ENCODE measurements around the gene PLXNB2.
"Not testable (repeated sequence)": the region's sequence is repeated elsewhere in the genome, so short reads cannot be mapped to it uniquely, and the experiment has no call there.

The PLXNB2 gene

DNA sequence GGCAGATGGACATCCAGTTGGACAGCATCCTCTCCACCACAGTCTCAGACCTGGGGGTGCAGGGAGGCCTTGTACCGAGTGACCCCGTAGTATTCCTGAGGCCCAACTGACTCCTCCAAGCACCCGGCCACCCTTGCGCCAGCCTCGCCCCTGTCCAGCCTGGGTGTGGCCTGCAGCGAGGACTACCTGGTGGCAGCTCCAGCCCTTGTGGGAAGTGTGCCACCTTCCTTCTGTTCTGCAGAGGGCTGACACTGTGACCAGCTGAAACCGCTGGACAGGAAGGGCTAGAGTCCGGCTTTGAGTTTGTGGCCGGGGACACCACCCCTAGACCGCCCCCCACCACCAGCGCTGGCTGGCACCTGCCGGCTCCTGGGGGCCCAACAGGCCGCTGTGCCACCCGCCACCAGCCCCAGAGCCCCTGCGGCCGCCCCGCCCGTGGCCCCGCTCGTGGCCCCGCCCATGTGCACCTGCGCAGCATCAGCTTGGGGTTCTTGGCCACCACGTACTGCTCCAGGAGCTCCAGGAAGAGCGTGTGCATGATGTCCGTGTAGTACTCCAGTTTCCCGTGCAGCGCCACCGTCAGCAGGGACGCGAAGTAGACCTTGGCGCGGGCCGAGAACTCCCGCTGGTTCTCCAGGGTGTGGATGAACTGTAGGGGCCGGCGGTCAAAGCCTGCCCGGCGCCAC is 27.3 kb downstream of the PLXNB2 start:
- no peak for DNase-seq (ENCODE audit: low read depth in 2 of 2)

GRCh38 chr22:50278956-50279619 is 28.4 kb downstream of the PLXNB2 start:
- no peak for DNase-seq (ENCODE audit: low read depth in 2 of 2)

GRCh38 chr22:50278461-50278860 is 29.0 kb downstream of the PLXNB2 start:
- no peak for DNase-seq (ENCODE audit: low read depth in 2 of 2)

DNA sequence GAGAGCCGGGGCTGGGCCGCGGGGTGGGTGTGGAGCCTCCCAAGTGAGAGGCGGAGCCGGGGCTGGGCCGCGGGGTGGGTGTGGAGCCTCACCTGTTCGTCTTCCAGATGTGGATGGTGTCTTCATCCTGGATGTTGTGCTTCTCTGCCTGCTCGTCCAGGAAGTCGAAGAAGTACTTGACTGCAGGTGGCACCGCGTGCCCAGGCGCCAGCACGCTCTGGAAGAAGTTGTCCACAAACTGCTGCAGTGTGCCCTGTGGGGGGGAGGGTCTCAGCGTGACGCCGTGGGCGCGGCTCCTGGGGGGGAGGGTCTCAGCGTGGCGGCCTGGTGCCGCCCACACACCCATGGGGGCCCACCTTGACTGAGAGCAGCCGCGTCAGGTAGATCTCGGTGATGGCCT is 29.7 kb downstream of the PLXNB2 start:
- no peak for DNase-seq (ENCODE audit: low read depth in 2 of 2)

- DNase-seq (ENCODE audit: low read depth in 2 of 2) = no peak
Observed at GRCh38 chr22:50276143-50276542, 31.3 kb downstream of the PLXNB2 start.

DNA sequence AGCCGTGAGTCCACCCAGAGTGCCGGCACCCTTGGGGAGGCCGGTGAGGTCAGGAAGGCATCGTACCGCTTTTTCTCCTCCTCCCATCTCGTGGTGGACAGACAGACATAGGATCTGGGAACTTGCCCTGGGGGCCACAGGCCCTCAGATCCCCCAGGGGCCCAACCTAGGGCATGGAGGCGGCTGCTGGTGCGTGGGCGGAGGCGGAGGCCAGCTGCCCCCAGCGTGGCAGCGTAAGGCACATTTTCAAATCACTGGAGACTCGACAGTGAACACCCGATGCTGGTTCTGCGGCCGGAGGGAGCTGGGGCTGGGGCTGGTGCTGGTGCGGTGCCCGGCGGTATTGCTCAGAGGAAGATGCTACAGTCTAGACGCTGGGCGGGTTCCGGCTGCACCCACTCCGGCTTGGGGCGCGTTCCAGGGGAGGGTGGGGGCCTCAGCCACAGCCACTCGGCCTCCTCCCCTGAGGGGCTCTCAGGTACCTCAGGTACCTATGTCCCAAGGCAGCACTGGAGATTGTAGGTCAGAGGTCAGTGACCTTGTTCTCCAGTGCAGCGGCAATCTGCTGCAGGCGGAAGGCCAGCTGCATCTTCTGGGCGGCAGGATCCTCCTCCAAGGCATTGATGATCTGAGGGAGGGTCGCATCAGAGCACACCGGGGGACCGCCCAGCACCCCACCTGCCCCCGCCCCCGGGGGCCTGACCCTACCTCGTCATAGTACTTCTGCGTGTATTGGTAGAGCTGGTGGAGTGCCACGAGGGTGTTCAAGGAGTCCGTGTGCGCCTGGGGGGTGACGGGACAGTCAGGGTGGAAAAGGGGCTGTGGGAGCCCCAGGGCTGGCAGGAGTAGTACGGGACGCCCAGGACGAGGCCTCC is 32.0 kb downstream of the PLXNB2 start:
- DNase-seq (ENCODE audit: low read depth in 2 of 2) = no peak

GRCh38 chr22:50274771-50275170 is 32.7 kb downstream of the PLXNB2 start:
- DNase-seq (ENCODE audit: low read depth in 2 of 2) = no peak

GRCh38 chr22:50274311-50274710 is 33.1 kb downstream of the PLXNB2 start:
- DNase-seq (ENCODE audit: low read depth in 2 of 2) = no peak

DNA sequence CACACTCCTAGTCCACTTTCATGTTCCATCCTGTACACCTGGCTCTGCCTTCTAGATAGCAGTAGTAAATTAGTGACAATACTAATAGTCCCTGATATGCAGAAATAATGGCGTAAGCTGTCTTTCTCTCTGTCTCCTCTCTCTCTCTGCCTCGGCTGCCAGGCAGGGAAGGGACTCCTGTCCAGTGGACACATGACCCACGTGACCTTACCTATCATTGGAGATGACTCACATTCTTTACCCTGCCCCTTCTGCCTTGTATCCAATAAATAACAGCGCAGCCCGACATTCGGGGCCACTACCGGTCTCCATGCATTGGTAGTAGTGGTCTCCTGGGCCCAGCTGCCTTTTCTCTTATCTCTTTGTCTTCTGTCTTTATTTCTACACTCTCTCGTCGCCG is 33.7 kb downstream of the PLXNB2 start:
- not testable (repeated sequence) for DNase-seq (ENCODE audit: low read depth in 2 of 2)

GRCh38 chr22:50273352-50273751 is 34.1 kb downstream of the PLXNB2 start:
- not testable (repeated sequence) for DNase-seq (ENCODE audit: low read depth in 2 of 2)

GRCh38 chr22:50272044-50272802 is 35.2 kb downstream of the PLXNB2 start:
- no peak for DNase-seq (ENCODE audit: low read depth in 2 of 2)

GRCh38 chr22:50271519-50271970 is 35.9 kb downstream of the PLXNB2 start:
- DNase-seq (ENCODE audit: low read depth in 2 of 2) = no peak

DNA sequence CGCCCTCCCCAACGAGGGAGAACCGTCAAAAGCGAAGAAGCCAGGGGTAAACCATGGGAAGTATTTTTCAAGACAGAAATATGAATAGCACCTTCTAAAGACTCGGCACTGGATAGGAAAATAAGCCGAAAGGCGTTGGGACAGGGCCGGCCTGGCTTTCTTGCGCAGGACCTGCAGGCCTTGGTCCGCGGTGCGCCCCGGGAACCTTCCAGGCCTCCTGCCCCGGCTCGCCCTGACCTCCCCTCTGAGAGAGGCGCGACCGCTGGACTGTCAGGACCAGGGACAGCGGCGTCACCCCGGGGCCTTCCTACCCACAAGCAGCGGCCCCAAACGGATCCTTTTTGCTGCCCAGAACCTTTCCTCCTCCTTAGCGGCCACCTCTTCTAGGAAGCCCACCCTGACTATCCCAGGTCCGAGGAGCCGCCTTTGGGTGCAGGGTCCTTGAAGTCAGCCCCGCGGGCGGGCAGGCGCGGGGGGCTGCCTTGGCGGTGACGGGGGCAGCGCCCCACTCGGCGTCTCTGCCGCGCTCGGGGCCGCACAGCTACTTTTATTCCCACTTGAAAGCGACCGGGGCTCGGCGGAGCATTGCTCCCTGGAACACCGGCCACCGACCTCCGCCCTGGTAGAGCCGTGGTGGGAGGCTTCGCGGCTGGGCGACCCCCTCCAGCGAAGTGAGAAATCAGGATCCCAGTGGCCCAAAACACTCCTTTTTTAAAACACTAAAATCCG is 36.6 kb downstream of the PLXNB2 start:
- peak in 1 of 2 donors; percentile 41 for DNase-seq (ENCODE audit: low read depth in 2 of 2)

DNA sequence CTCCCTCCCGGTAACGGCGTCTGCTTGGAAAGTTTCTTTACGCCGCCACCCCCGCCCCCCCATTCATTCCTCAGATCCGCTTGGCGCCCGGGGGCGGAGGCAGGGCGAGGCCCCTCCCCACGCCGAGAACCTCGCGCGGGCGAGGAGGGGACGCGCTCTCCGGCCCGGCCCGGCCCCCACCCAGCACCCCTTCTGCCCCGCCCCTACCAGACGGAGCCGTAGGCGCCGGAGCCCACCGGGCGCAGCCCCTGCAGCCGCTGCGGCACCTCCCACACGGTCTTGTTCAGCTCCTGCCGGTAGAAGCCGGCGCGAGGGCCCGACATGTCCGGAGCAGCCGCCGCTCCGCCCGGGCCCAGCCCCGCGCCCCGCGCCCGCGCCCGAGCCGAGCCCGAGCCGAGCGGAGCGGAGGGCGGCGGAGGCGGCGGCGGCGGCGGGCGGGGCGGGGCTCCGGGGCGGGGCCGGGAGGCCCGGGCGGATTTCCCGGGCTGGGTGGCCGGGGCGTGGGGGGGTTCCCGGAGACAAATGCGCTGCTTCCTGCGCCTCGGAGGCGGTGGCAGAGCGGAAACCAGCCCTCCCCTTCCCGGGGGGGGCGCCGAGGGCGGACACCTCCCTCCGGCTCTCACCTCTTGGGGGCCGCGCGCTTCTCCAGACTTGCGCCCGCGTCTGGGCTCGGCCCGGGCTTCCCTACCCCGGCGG is 37.3 kb downstream of the PLXNB2 start, which contains the start of gene MAPK11:
MAPK11 (minus strand) TSS at position 411 of the 696 bp plus-strand sequence; CDS start at position 323, 88 bp downstream.
- DNase-seq (ENCODE audit: low read depth in 2 of 2) = peak; percentile 38 to 40

GRCh38 chr22:50269573-50269969 is 37.9 kb downstream of the PLXNB2 start:
- no peak for DNase-seq (ENCODE audit: low read depth in 2 of 2)

- no peak for DNase-seq (ENCODE audit: low read depth in 2 of 2)
Observed at GRCh38 chr22:50268655-50269113, 38.8 kb downstream of the PLXNB2 start.

DNA sequence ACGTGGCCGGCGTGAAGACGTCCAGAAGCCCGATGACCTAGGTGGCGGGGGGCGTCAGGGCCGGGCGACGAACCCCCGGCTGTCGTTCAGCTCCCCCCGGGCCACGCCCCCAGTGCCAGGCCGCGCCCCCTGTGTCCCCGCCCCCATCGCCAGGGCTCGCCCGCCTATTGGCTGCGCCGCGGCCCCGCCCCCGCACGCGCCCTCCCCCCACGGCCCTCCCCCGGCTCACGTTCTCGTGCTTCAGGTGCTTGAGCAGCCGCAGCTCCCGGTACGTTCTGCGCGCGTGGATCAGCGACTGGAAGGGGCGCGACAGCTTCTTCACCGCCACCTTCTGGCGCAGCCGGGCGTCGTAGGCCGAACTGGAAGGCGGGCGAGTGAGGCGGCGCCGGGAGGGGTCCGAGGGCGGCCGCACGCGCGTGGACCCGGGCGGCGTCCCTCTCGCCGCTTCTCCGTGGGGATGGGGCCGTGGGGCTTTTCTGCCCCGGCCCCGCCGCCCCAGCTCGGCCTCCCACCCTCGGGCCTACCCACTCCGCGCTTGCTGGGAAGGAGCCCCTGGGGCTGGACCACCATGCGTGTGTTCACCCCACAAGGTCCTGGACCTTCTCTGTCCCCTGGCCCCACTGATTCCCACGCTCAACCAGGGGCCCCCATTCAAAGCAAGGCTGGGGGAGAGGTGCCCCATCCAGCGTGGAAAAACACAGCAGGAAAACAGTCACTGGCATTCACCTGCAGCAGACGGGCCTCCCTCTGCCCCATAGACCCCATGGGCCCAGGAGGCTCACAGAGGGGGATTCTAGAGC is 39.7 kb downstream of the PLXNB2 start:
- peak in 1 of 2 donors; percentile 34 for DNase-seq (ENCODE audit: low read depth in 2 of 2)

DNA sequence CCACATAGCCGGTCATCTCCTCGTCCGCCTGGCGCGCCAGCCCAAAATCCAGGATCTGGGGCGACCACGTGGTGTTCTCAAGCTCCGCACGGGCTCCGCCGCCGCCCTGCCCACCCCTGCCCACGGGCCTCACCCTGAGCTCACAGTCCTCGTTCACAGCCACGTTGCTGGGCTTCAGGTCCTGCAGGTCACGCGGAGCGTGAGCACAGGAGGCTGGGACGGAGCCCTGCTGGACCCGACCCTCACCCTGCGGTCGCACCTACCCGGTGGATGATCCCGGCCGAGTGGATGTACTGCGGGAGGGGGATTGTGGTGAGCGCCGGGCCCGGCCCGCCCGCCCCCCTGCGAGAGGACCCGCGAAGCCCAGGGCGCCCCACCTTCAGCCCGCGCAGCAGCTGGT is 40.5 kb downstream of the PLXNB2 start:
- DNase-seq (ENCODE audit: low read depth in 2 of 2) = no peak

DNA sequence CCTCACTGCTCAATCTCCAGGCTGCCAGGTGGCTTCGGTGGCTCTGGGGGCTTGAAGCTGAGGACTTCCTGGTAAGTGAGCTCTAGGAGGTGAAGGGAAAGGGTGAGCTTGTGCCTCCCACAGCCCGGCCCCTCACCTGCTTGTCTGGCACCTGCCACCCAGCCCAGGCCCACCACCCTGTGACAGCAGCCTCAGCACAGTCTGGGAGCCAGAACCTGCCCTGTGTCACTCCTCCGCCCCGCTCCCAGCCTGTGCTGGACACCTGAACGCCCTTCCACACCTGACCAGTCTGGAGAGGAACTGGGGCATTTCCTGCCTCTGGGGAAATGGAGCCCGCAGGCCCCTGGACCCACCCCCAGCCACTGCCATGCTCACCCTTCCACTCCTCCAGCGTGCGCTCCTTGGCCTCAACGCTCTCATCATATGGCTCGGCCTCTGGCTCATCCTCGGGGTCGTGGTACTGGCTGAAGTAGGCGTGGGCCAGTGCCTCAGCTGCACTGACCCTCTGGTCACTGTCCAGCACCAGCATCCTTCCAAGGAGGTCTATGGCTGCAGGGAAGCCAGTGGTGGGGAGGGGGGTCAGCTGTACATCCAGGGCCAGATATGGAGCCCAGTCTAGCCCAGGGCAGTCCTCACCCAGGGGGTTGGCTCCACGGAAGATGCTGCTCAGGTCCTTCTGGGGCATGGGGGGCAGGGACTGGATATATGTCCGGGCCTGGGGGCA is 42.3 kb downstream of the PLXNB2 start:
- no peak for DNase-seq (ENCODE audit: low read depth in 2 of 2)

Data from stimulated activated CD8-positive, alpha-beta memory T cell treated with anti-CD3 and anti-CD28 coated beads, Interleukin-7, amount 100 ng/mL, for 1 hour (primary cell).